HG03469 (cell line): ENCODE measurements around the gene DPP4.
"Not testable (repeated sequence)": the region's sequence is repeated elsewhere in the genome, so short reads cannot be mapped to it uniquely, and the experiment has no call there.

ENCODE experiments used
- ATAC-seq: cut with Tn5 transposase; IDR thresholded peaks from one replicate; pipeline ENCODE4 v1.9.1; 2021; ENCODE audit warnings: mild to moderate bottlenecking, moderate library complexity, moderate number of reproducible peaks; ENCODE audit not compliant: unreplicated experiment

Gene DPP4

GRCh38 chr2:161994761-161995520 lies 79.1 kb downstream of the DPP4 start:
- no peak for ATAC-seq

- no peak for ATAC-seq
These were observed 81.5 kb downstream of the DPP4 start for GRCh38 chr2:161992531-161992930.

GRCh38 chr2:161991991-161992390 lies 82.0 kb downstream of the DPP4 start:
- ATAC-seq = no peak

GRCh38 chr2:161990741-161991140 lies 83.3 kb downstream of the DPP4 start:
- ATAC-seq = no peak

- no peak for ATAC-seq
These were observed 84.0 kb downstream of the DPP4 start for GRCh38 chr2:161990036-161990435.

- no peak for ATAC-seq
These were observed 85.4 kb downstream of the DPP4 start for GRCh38 chr2:161988589-161988988.

- ATAC-seq = no peak
These were observed 86.7 kb downstream of the DPP4 start for GRCh38 chr2:161987311-161987710.

GRCh38 chr2:161983866-161984265 lies 90.1 kb downstream of the DPP4 start:
- no peak for ATAC-seq

GRCh38 chr2:161983331-161983651 lies 90.7 kb downstream of the DPP4 start:
- ATAC-seq = no peak

GRCh38 chr2:161982548-161983330 lies 91.3 kb downstream of the DPP4 start:
- no peak for ATAC-seq

- no peak for ATAC-seq
These were observed 92.2 kb downstream of the DPP4 start for GRCh38 chr2:161981679-161982250.

- ATAC-seq = no peak
These were observed 93.0 kb downstream of the DPP4 start for GRCh38 chr2:161980976-161981375.

GRCh38 chr2:161979490-161979889 lies 94.5 kb downstream of the DPP4 start:
- no peak for ATAC-seq

GRCh38 chr2:161977926-161978325 lies 96.1 kb downstream of the DPP4 start:
- not testable (repeated sequence) for ATAC-seq

GRCh38 chr2:161976917-161977316 lies 97.1 kb downstream of the DPP4 start:
- ATAC-seq = no peak

GRCh38 chr2:161976295-161976694 lies 97.7 kb downstream of the DPP4 start:
- ATAC-seq = no peak

- ATAC-seq = no peak
These were observed 98.2 kb downstream of the DPP4 start for GRCh38 chr2:161975813-161976160.

GRCh38 chr2:161975062-161975812 lies 98.8 kb downstream of the DPP4 start:
- ATAC-seq = no peak

- no peak for ATAC-seq
These were observed 99.6 kb downstream of the DPP4 start for GRCh38 chr2:161974461-161974860.

- ATAC-seq = no peak
These were observed 101.1 kb downstream of the DPP4 start for GRCh38 chr2:161972866-161973265.

- ATAC-seq = no peak
These were observed 101.8 kb downstream of the DPP4 start for GRCh38 chr2:161972232-161972631.
